ENCODE data around the gene TMUB2. TPM values are rescaled to one million over a fixed set of nuclear protein-coding genes. Genes with fewer than 3 reads are reported as not detected.

Gene TMUB2
- polyA plus RNA-seq, 1 experiment = 34.3 TPM

GRCh38 chr17:44202756-44203155 is 16.0 kb downstream of the TMUB2 start:
- CTCF ChIA-PET = interaction anchor here (1.6 kb wide), 1 partner anchor 129 kb away, joined by 4 read pairs; no protein-coding TSS in a partner anchor
- Histone ChIP-seq H3K27me3 (ENCODE audit: control insufficient read depth, insufficient read depth, low read length) (no peaks in the 10 kb centered on the region), H3K27ac (ENCODE audit: low read depth, low read length) (no peak overlapping the region), H3K9me3 (ENCODE audit: control insufficient read depth, insufficient read depth, low read length) (no peaks in the 10 kb centered on the region), H3K4me3 (ENCODE audit: low read depth, low read length) (no peak overlapping the region)
- POLR2A ChIA-PET = no interaction called here
- no peak for DNase-seq (ENCODE audit: low read depth, low spot score)
- no peak for TF ChIP-seq CTCF (IDR thresholded peaks at IDR 0.05; ENCODE audit: low read depth, low read length)

DNA sequence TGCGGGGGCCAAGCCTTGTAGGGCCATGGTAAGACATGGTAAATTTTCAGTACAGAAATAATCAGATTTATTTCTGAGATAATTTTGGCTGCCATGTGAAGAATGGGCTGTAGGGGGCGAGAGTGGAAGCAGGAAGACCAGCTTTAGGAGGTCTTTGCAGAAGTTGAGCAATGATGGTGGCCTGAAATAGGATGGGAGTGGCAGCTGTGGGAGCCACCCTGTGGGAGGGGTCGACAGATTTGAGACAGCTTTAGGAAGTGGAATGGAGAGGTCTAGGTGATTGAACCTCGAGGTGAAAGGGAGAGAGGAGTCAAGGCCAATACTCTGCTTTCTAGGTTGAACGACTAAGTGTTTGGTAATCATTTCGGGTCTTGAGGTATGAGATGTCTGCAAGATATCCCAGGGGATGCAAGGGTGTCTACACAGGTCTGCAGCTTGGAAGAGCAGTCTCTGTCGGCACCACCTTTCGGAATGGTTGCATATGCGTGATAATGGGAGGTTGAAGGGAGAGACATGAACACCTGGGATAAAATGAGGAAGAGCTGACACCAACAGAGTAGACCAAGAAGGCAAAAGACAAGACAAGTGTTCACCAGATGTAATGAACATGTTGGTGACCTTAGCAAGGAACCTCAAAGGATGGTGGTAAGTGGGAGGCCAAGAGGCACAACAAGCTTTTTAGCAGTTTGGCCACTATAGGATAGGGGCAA is 17.1 kb downstream of the TMUB2 start:
- H3K9me3 ChIP-seq (ENCODE audit: control insufficient read depth, insufficient read depth, low read length) = no peaks in the 10 kb centered on the region
- CTCF ChIA-PET = interaction anchor here (0.5 to 1.4 kb wide), 7 partner anchors 13 to 147 kb away, joined by 3 to 7 read pairs (median 4); partner anchors contain the start of gene GRN
- POLR2A ChIA-PET = interaction anchor here (0.6 to 1.0 kb wide), 2 partner anchors 30 to 105 kb away, joined by 3 read pairs; partner anchors contain the start of gene RUNDC3A
- TF ChIP-seq CTCF (IDR thresholded peaks at IDR 0.05; ENCODE audit: low read depth, low read length) = peak; percentile 69
- H3K27me3 ChIP-seq (ENCODE audit: control insufficient read depth, insufficient read depth, low read length) = no peaks in the 10 kb centered on the region
- no peak overlapping the region for H3K4me3 ChIP-seq (ENCODE audit: low read depth, low read length)
- no peak for DNase-seq (ENCODE audit: low read depth, low spot score)
- H3K27ac ChIP-seq (ENCODE audit: low read depth, low read length) = peak overlapping the region; percentile 47

- Histone ChIP-seq H3K27ac (ENCODE audit: low read depth, low read length) (peak overlapping the region; percentile 47), H3K4me3 (ENCODE audit: low read depth, low read length) (no peak overlapping the region), H3K9me3 (ENCODE audit: control insufficient read depth, insufficient read depth, low read length) (no peaks in the 10 kb centered on the region), H3K27me3 (ENCODE audit: control insufficient read depth, insufficient read depth, low read length) (no peaks in the 10 kb centered on the region)
- no peak for DNase-seq (ENCODE audit: low read depth, low spot score)
- ChIA-PET CTCF (interaction anchor here (0.5 to 1.4 kb wide), 6 partner anchors 13 to 327 kb away, joined by 3 to 8 read pairs (median 4); no protein-coding TSS in a partner anchor), POLR2A (interaction anchor here (0.6 kb wide), 2 partner anchors 14 to 31 kb away, joined by 3 read pairs; no protein-coding TSS in a partner anchor)
- TF ChIP-seq CTCF (IDR thresholded peaks at IDR 0.05; ENCODE audit: low read depth, low read length) = no peak
Observed at GRCh38 chr17:44204441-44204882, 17.7 kb downstream of the TMUB2 start.

- peak overlapping the region; percentile 31 for H3K27ac ChIP-seq (ENCODE audit: low read depth, low read length)
- ChIA-PET POLR2A (interaction anchor here (0.7 kb wide), 1 partner anchor 15 kb away, joined by 3 read pairs; no protein-coding TSS in a partner anchor), CTCF (interaction anchor here (0.5 to 1.6 kb wide), 6 partner anchors 11 to 139 kb away, joined by 3 to 10 read pairs (median 4); partner anchors contain the start of gene GRN)
- no peaks in the 10 kb centered on the region for H3K9me3 ChIP-seq (ENCODE audit: control insufficient read depth, insufficient read depth, low read length)
- TF ChIP-seq CTCF (IDR thresholded peaks at IDR 0.05; ENCODE audit: low read depth, low read length) = peak; percentile 37
- no peak for DNase-seq (ENCODE audit: low read depth, low spot score)
- H3K4me3 ChIP-seq (ENCODE audit: low read depth, low read length) = no peak overlapping the region
- no peaks in the 10 kb centered on the region for H3K27me3 ChIP-seq (ENCODE audit: control insufficient read depth, insufficient read depth, low read length)
Observed at GRCh38 chr17:44205962-44206824, 19.4 kb downstream of the TMUB2 start.
